H9 (cell line): ENCODE results near the gene CD72. TPM values are rescaled to one million over a fixed set of nuclear protein-coding genes. Genes with fewer than 3 reads are reported as not detected.

Experiments used
- DNase-seq: peaks from one replicate; pipeline ENCODE4 v3.0.0-alpha.2; 2017
- H2AFZ ChIP-seq: one replicate; pipeline ENCODE4 v1.6.1; 2013; ENCODE audit warnings: mild to moderate bottlenecking, low read length, control low read depth, moderate library complexity
- H2AK5ac ChIP-seq: 2 replicates; pipeline ENCODE4 v1.6.1; 2013; ENCODE audit warnings: low read length, control low read depth, mixed read lengths; ENCODE audit not compliant: insufficient read length
- H2BK120ac ChIP-seq: one replicate; pipeline ENCODE4 v1.6.1; 2013; ENCODE audit warnings: low read depth, mild to moderate bottlenecking, low read length, control low read depth, inconsistent platforms; ENCODE audit not compliant: poor library complexity, severe bottlenecking
- H2BK12ac ChIP-seq: 2 replicates; pipeline ENCODE4 v1.6.1; 2013; ENCODE audit warnings: low read length, control low read depth, mixed read lengths, low read depth; ENCODE audit not compliant: insufficient read length
- H2BK15ac ChIP-seq: 2 replicates; pipeline ENCODE4 v1.6.1; 2013; ENCODE audit warnings: low read depth, low read length, control low read depth
- H2BK20ac ChIP-seq: one replicate; pipeline ENCODE4 v1.6.1; 2013; ENCODE audit warnings: low read depth, mild to moderate bottlenecking, low read length, control low read depth, inconsistent platforms; ENCODE audit not compliant: poor library complexity, severe bottlenecking
- H2BK5ac ChIP-seq: 2 replicates; pipeline ENCODE4 v1.6.1; 2013; ENCODE audit warnings: low read length, control low read depth, mixed read lengths; ENCODE audit not compliant: insufficient read length
- H3K14ac ChIP-seq: 2 replicates; pipeline ENCODE4 v1.6.1; 2013; ENCODE audit warnings: low read length, control low read depth; ENCODE audit not compliant: insufficient read depth
- H3K18ac ChIP-seq: 2 replicates; pipeline ENCODE4 v1.6.1; 2013; ENCODE audit warnings: low read depth, mild to moderate bottlenecking, mixed read lengths, low read length, control low read depth; ENCODE audit not compliant: insufficient read length
- H3K23ac ChIP-seq: 2 replicates; pipeline ENCODE4 v1.6.1; 2013; ENCODE audit warnings: low read length, control low read depth, mixed read lengths, low read depth; ENCODE audit not compliant: insufficient read length
- H3K23me2 ChIP-seq: 2 replicates; pipeline ENCODE4 v1.6.1; 2013; ENCODE audit warnings: low read depth, mild to moderate bottlenecking, mixed read lengths, low read length, control low read depth; ENCODE audit not compliant: insufficient read length, poor library complexity, severe bottlenecking
- H3K27ac ChIP-seq: 2 replicates; pipeline ENCODE4 v1.5.1; 2013; ENCODE audit warnings: low read length, control low read depth, mixed read lengths, low read depth; ENCODE audit not compliant: insufficient read length
- H3K27me3 ChIP-seq: 2 replicates; pipeline ENCODE4 v1.6.1; 2013; ENCODE audit warnings: low read length, control low read depth, inconsistent platforms; ENCODE audit not compliant: insufficient read depth
- H3K4ac ChIP-seq: 2 replicates; pipeline ENCODE4 v1.6.1; 2013; ENCODE audit warnings: low read depth, mild to moderate bottlenecking, control low read depth, inconsistent platforms, low read length, moderate library complexity
- H3K4me1 ChIP-seq: 2 replicates; pipeline ENCODE4 v1.6.1; 2013; ENCODE audit warnings: low read length, control low read depth, inconsistent platforms; ENCODE audit not compliant: insufficient read depth
- H3K4me2 ChIP-seq: 2 replicates; pipeline ENCODE4 v1.6.1; 2013; ENCODE audit warnings: low read length, control low read depth, mixed read lengths; ENCODE audit not compliant: insufficient read length, insufficient read depth
- H3K56ac ChIP-seq: 2 replicates; pipeline ENCODE4 v1.6.1; 2013; ENCODE audit warnings: low read depth, mild to moderate bottlenecking, mixed read lengths, low read length, control low read depth; ENCODE audit not compliant: insufficient read length
- H3K79me1 ChIP-seq: 2 replicates; pipeline ENCODE4 v1.6.1; 2013; ENCODE audit warnings: low read depth, mild to moderate bottlenecking, moderate library complexity, low read length, control low read depth, inconsistent platforms; ENCODE audit not compliant: insufficient read depth, poor library complexity, severe bottlenecking
- H3K79me2 ChIP-seq: 2 replicates; pipeline ENCODE4 v1.6.1; 2013; ENCODE audit warnings: low read length, control low read depth, inconsistent platforms; ENCODE audit not compliant: insufficient read depth
- H3K9ac ChIP-seq: 2 replicates; pipeline ENCODE4 v1.6.1; 2013; ENCODE audit warnings: low read length, control low read depth, mixed read lengths; ENCODE audit not compliant: insufficient read length; ENCODE audit errors: extremely low read depth
- H3K9me3 ChIP-seq: one replicate; pipeline ENCODE4 v1.6.1; 2013; ENCODE audit warnings: low read depth, low read length, inconsistent platforms; ENCODE audit not compliant: control insufficient read depth
- H3T11ph ChIP-seq: one replicate; pipeline ENCODE4 v1.6.1; 2013; ENCODE audit warnings: mild to moderate bottlenecking, low read length, control low read depth, inconsistent platforms
- H4K20me1 ChIP-seq: one replicate; pipeline ENCODE4 v1.6.1; 2013; ENCODE audit not compliant: control insufficient read depth, insufficient read length, insufficient read depth
- H4K5ac ChIP-seq: 2 replicates; pipeline ENCODE4 v1.6.1; 2013; ENCODE audit warnings: low read depth, mild to moderate bottlenecking, mixed read lengths, low read length, control low read depth; ENCODE audit not compliant: insufficient read length
- H4K8ac ChIP-seq: replicated peaks from 2 replicates; pipeline ENCODE4 v1.6.1; 2013; ENCODE audit warnings: low read length, control low read depth, mixed read lengths, low read depth; ENCODE audit not compliant: insufficient read length
- H4K91ac ChIP-seq: 2 replicates; pipeline ENCODE4 v1.6.1; 2013; ENCODE audit warnings: low read depth, mild to moderate bottlenecking, moderate library complexity, mixed read lengths, low read length, control low read depth; ENCODE audit not compliant: insufficient read length
- H3K27ac Mint-ChIP-seq, 3 experiments: 2 replicates in 2 of 3; 3 replicates in 1 of 3; pipeline ENCODE4 v1.8.0; 2020 to 2021; ENCODE audit warnings: mixed read lengths in 3 of 3, mild to moderate bottlenecking in 1 of 3, moderate library complexity in 1 of 3
- H3K27me3 Mint-ChIP-seq: 2 replicates; pipeline ENCODE4 v1.8.0; 2021; ENCODE audit warnings: low read depth, mild to moderate bottlenecking, moderate library complexity, mixed read lengths
- H3K36me3 Mint-ChIP-seq, 3 experiments: 2 replicates in 2 of 3; 3 replicates in 1 of 3; pipeline ENCODE4 v1.8.0; 2020 to 2021; ENCODE audit warnings: low read depth in 3 of 3, mixed read lengths in 3 of 3; ENCODE audit not compliant: insufficient read depth in 1 of 3
- H3K4me1 Mint-ChIP-seq, 2 experiments: 2 replicates each; pipeline ENCODE4 v1.8.0; 2020; ENCODE audit warnings: mixed read lengths in 2 of 2
- H3K4me3 Mint-ChIP-seq, 2 experiments: 2 replicates in 1 of 2; 3 replicates in 1 of 2; pipeline ENCODE4 v1.8.0; 2020 to 2021; ENCODE audit warnings: mild to moderate bottlenecking in 2 of 2, mixed read lengths in 2 of 2, moderate library complexity in 1 of 2
- H3K9me3 Mint-ChIP-seq, 2 experiments: 2 replicates in 1 of 2; 3 replicates in 1 of 2; pipeline ENCODE4 v1.8.0; 2020; ENCODE audit warnings: mild to moderate bottlenecking in 2 of 2, mixed read lengths in 2 of 2, moderate library complexity in 1 of 2
- WGBS: extraction: QIAGEN DNeasy Blood & Tissue Kit; methylation state at CpG from one replicate; pipeline ENCODE4 v1.1.7; 2013; ENCODE audit warnings: missing lambda C conversion rate, low lambda C conversion rate, mixed read lengths; ENCODE audit not compliant: insufficient read length; ENCODE audit errors: extremely low coverage; 5-methylcytosine and 5-hydroxymethylcytosine counted together
- total RNA-seq: library from RNA; stranded (reverse); gene quantifications from 2 replicates; pipeline ENCODE4 v1.2.1, GENCODE V29; 2021
- TF ChIP-seq, protein P1 (sequence below): fragments of 200-600 bp; sonication (generic); conservative IDR thresholded peaks from 3 replicates; pipeline ENCODE4 v1.8.0; 2021; ENCODE audit warnings: antibody characterized with exemption, mild to moderate bottlenecking

The CD72 gene
- total RNA-seq, 1 experiment from 2014 or later, result 3.9 TPM

DNA sequence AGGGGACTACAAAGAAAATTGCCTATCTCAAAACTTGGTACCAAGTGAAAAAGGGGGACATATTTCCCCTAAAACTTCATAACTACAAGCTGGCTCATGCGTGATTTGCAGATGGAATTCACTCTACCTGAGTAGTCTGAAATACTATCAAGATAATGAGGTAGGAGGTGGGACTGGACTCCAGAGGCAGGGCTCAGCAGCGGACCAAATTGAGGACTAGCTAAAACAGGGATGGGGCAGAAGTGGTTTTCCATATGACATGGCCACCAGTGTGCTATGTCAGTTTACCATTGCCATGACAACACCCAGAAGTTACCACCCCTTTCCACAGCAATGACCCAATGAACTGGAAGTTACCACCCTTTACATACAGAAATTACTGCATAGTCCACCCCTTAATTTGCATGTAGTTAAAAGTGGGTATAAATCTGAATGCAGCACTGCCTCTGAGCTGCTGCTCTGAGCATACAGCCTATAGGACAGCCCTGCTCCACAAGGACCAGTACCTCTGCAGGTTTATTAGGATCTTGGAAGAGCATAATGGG is 43.6 kb downstream of the CD72 start:
- Histone ChIP-seq H3K79me2 (no peaks in the 10 kb centered on the region), H2BK12ac (no peak overlapping the region), H2BK120ac (no peak overlapping the region), H2AK5ac (no peak overlapping the region), H2BK20ac (no peak overlapping the region), H4K91ac (no peak overlapping the region), H3K18ac (no peak overlapping the region), H3K27me3 (no peaks in the 10 kb centered on the region), H3T11ph (no peak overlapping the region), H3K79me1 (no peaks in the 10 kb centered on the region), H3K9me3 (no peaks in the 10 kb centered on the region), H3K56ac (no peak overlapping the region), H4K8ac (no peak overlapping the region), H2BK5ac (no peak overlapping the region), H2BK15ac (no peak overlapping the region), H3K27ac (no peak overlapping the region), H4K5ac (no peak overlapping the region), H3K4me1 (no peaks in the 10 kb centered on the region), H3K14ac (no peak overlapping the region), H3K4me2 (no peak overlapping the region), H2AFZ (no peak overlapping the region), H3K9ac (no peak overlapping the region), H3K23me2 (no peaks in the 10 kb centered on the region), H3K4ac (no peak overlapping the region), H4K20me1 (no peaks in the 10 kb centered on the region), H3K23ac (no peak overlapping the region)
- peaks cover 9 to 11% of the 10 kb centered on the region in 2 experiments for H3K4me1 Mint-ChIP-seq
- no peak for DNase-seq
- no peak overlapping the region for H3K4me3 Mint-ChIP-seq
- no CpG with 5 or more reads among the region's 2 CpGs for WGBS
- peaks cover 0 to 3% (median 2%) of the 10 kb centered on the region in 3 experiments; a peak in 6 of 7 replicates for H3K36me3 Mint-ChIP-seq
- H3K27ac Mint-ChIP-seq, result no peak overlapping the region
- H3K27me3 Mint-ChIP-seq, result no peaks in the 10 kb centered on the region
- peaks cover 3 to 4% of the 10 kb centered on the region in 2 experiments for H3K9me3 Mint-ChIP-seq
- TF ChIP-seq, protein P1, sequence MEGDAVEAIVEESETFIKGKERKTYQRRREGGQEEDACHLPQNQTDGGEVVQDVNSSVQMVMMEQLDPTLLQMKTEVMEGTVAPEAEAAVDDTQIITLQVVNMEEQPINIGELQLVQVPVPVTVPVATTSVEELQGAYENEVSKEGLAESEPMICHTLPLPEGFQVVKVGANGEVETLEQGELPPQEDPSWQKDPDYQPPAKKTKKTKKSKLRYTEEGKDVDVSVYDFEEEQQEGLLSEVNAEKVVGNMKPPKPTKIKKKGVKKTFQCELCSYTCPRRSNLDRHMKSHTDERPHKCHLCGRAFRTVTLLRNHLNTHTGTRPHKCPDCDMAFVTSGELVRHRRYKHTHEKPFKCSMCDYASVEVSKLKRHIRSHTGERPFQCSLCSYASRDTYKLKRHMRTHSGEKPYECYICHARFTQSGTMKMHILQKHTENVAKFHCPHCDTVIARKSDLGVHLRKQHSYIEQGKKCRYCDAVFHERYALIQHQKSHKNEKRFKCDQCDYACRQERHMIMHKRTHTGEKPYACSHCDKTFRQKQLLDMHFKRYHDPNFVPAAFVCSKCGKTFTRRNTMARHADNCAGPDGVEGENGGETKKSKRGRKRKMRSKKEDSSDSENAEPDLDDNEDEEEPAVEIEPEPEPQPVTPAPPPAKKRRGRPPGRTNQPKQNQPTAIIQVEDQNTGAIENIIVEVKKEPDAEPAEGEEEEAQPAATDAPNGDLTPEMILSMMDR, result no peak
